Spleen (tissue), 7 donors: ENCODE results near the gene SLC35G3.

ENCODE experiments used
- CTCF ChIP-seq, 11 experiments: fragments of 200-600 bp in 7 of 11; fragments of 450-650 bp in 4 of 11; sonication (generic) in 4 of 11; IDR thresholded peaks in 8 of 11; conservative IDR thresholded peaks in 3 of 11; 1 replicate in 7 of 11; 2 replicates in 4 of 11; pipeline versions ENCODE4 v1.4.0 to v1.8.0; 2016 to 2021; ENCODE audit warnings: antibody characterized with exemption in 11 of 11, inconsistent platforms in 4 of 11, mild to moderate bottlenecking in 1 of 11
- POLR2A ChIP-seq, 3 donors: fragments of 450-650 bp; IDR thresholded peaks; one replicate each; pipeline ENCODE4 v1.5.1; 2017; ENCODE audit warnings: antibody characterized with exemption in 3 of 3, mild to moderate bottlenecking in 1 of 3
- donor health status: DM: no; HTN: no; CAD: no; lungs with moderate emphysema.
- donor health status: DM: no; HTN: no; CAD: no.
- donor health status: DM: no; HTN: no; CAD: no.

- no peak for TF ChIP-seq CTCF (IDR thresholded peaks at IDR 0.05 in 8 of 11, conservative IDR thresholded peaks at IDR 0.05 in 3 of 11)
- no peak for TF ChIP-seq POLR2A (IDR thresholded peaks at IDR 0.05)
Measured at GRCh38 chr17:35147375-35147905, 46.8 kb downstream of the SLC35G3 start, which contains the start of gene UNC45B.
